Measurements from ENCODE around the gene TOP3A.

GRCh38 chr17:18245038-18245776 lies 69.6 kb downstream of the TOP3A start:
- TF ChIP-seq CTCF (IDR thresholded peaks at IDR 0.05) (no peak), EZH2 (IDR thresholded peaks at IDR 0.05; ENCODE audit: borderline replicate concordance, insufficient read depth, low read depth, low read length, poor library complexity, severe bottlenecking) (no peak)
